HCEC 1CT (cell line): ENCODE measurements around the gene RASGRF2.
"Not testable (repeated sequence)": the region's sequence is repeated elsewhere in the genome, so short reads cannot be mapped to it uniquely, and the experiment has no call there.

ENCODE experiments used
- DNase-seq: peaks from one replicate; pipeline ENCODE4 v3.0.0-alpha.2; 2017

Gene RASGRF2

DNA sequence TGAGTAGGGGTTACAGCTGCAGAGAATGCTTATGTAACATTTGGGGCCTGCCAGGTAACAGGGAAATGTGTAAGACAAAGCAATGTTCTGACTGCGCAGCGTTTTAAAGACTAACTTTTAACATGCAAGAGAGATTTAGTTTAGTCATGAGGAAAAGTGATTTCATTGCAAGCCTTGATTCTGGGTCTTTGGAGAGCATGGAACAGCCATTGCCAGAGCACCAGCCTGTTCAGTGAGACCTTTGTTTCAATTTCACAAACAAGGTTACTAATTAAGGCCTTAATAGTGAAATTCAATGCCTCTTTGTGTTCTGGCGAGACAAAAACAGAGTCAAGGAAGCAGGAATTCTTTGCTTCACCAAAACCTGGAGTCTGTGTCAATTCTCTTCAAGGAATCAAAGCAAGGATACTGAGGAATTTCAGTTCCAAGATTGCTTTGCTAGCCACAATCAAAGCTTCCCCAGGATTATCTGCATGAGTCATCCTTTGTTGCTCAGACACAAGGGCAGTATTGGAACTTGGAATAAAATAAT lies 287.3 kb downstream of the RASGRF2 start:
- peak; percentile 36 for DNase-seq

- no peak for DNase-seq
Measured at GRCh38 chr5:81249240-81249639, 289.1 kb downstream of the RASGRF2 start.

DNA sequence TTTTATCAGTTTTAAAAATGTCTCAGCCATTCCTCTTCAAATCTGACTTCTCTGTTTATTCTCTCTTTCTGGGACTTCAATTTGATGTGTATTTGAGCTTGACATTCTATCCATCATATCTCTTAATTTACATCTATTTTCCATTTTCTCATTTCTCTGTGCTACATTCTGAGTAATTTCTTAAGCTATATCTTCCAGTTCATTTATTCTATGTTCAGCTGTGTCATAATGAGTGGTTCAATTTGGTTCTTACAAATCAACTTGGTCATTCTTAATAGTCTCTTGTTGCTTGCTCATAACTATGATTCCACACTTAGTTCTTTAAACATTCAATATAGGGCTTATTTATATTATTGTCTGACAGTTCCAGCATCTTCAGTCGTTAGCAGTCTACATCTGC lies 289.8 kb downstream of the RASGRF2 start:
- no peak for DNase-seq

GRCh38 chr5:81251922-81252321 lies 291.8 kb downstream of the RASGRF2 start:
- no peak for DNase-seq

- DNase-seq: no peak
Measured at GRCh38 chr5:81252904-81253303, 292.7 kb downstream of the RASGRF2 start.

GRCh38 chr5:81253875-81254274 lies 293.7 kb downstream of the RASGRF2 start:
- no peak for DNase-seq

DNA sequence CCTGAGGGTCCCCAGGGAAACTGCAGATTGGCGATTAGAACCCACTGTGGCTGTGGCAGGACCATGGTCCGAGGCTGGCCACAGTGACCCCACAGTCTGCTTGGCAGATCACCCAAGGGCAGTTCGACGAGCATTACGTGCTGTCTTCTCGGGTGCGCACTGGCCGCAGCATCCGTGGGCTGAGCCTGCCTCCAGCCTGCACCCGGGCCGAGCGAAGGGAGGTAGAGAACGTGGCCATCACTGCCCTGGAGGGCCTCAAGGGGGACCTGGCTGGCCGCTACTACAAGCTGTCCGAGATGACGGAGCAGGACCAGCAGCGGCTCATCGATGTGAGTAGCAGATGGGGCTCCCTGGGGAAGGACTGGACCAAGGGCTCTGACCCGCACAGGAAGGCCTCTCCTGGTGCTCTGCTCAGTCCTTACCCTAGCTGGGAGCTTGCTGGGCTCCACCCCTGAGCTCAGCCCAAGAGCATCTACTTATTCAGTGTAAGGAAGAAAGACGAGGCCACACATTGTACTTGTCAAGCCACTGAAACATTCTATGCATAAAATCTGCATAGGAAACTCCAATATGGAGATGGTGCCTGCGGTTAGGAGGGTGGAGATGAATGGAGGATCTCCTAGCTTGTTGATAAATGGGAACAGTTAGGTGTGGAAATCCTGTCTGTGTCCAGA lies 294.9 kb downstream of the RASGRF2 start:
- DNase-seq: no peak

DNA sequence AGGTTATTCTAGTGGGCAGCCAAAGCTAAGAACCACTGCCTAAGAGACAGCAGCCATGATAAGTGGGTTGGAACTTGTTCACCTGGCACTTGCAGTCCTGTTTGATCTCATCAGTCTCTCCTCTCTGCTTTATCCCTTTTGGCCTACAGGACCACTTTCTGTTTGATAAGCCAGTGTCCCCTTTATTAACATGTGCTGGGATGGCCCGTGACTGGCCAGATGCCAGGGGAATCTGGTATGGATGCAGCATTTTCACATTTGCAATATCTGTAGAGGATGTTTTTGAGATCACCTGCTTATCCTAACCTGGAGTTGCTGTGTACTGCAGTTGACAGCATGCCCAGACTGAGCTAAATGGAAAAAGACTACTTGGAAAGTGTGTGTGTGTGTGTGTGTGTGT lies 296.6 kb downstream of the RASGRF2 start:
- DNase-seq: no peak

GRCh38 chr5:81262796-81263195 lies 302.6 kb downstream of the RASGRF2 start:
- not testable (repeated sequence) for DNase-seq

DNA sequence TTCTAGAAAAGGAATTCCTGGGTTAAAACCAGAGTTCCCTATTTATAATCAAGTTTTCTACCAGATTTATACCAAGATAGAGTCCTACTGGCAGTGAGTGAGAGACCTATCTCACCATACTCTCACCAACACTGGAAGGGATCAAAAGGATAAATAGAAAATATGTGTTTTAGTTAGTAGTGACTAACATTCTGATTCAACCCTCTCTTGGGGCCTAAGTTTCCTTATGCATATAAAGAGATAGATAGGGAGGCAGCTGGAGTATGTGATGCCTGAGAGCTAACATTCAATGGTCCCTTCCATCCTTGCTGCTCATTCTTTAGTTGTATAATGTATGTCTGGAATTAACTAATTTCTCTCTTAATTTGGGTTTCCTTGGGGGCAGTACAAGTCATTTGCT lies 304.9 kb downstream of the RASGRF2 start:
- peak; percentile 60 for DNase-seq

DNA sequence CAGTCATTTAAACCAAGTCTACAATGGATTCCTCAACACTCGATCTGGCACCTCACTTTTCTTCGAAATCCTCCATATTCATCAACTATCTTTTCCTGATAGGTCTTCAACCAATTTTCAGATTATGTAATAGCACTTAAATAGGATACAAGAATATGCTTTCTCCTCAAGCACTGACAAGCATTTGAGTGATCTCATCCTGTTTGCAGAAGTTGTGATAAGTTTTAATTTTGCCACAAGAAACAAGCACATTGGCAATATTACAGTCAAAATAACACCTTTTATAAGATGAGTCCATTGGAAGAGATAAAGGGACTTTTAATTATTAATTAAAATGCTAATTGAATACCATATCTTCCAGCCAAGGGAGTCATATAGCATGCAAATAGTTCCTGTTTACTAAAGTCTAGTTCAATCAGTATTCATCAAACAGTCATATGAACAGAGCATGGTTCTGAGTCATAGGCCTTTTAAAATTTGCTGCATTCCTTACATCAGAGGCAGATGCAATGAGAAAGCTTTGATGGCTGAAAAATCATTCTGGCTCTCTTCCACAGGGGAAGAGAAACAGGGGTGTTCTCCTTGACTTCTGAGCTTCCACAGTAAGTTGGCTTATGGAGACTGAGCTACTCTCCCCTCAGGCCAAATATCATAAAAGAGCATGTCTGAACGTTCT lies 308.5 kb downstream of the RASGRF2 start:
- peak; percentile 91 for DNase-seq

DNA sequence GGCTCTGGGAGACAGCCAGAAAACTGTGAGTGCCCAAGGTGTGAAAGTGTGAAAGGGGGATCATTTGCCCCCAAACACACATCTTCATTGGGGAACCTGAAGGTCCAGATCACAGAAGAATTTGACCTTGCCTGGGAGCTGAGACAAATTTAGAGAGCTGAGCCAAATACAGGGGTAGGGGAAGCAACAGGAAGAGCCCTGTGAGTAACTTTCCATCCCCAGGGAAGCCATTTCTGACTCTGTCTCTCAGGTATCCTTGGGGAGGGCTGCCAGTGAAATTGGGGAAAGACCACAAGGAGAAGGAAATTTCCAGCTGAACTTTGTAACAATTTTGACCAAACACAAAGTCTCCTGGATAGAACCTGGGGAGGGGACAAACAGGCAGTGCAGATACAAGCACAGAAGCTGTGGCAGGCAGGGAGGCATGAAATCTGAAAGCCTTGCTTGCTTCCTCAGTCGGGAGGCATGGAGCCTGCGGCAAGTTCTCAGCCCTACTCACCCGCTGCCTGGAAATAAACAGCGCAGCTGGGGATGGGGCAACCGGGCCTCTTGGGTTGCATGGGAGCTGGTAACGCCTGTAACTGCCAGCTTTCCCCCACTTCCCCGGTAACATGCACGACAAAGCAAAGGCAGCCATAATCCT lies 309.7 kb downstream of the RASGRF2 start:
- DNase-seq: peak; percentile 6

DNA sequence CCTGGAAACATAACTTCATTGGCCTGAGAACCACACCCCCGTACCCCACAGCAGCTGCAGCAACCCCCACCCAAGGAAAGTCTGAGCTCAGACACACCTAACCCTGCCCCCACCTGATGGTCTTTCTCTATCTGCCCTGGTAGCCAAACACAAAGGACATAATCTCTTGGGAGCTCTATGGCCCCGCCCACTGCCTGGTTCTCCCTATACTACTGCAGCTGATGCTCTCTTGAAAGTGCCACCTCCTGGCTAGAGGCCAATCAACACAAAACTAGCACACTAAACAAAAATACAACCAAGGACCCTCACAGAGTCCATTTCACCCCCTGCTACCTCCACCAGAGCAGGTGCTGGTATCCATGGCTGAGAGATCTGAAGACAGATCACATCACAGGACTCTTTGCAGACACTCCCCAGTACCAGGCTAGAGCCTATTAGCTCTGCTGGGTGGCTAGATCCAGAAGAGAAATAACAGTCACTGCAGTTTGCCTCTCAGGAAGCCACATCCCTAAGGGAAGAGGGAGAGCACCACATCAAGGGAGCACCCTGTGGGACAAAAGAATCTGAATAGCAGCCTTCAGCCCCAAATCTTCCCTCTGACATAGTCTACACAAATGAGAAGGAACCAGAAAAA lies 310.3 kb downstream of the RASGRF2 start:
- not testable (repeated sequence) for DNase-seq
